HL-60/S4 treated with retinoic acid at 250 ng/mL for 4 days and 3 days (cell line): Measurements from ENCODE around the gene HOXA6.

ENCODE experiments used
- in situ Hi-C: fragments of 300-500 bp; cut with MboI; formaldehyde crosslinking; loops from 2 replicates; pipeline ENCODE4 v1.7.0; 2022; ENCODE audit warnings: low sequenced_read_pairs

HOXA6 gene

GRCh38 chr7:27141137-27141922 is 6.2 kb downstream of the HOXA6 start:
- in situ Hi-C loops: no loop called here

- in situ Hi-C loops: no loop called here
Observed at GRCh38 chr7:27140126-27140857, 7.3 kb downstream of the HOXA6 start.

- in situ Hi-C loops: no loop called here
Observed at GRCh38 chr7:27139334-27140125, 8.0 kb downstream of the HOXA6 start.

GRCh38 chr7:27138985-27139333 is 8.6 kb downstream of the HOXA6 start:
- in situ Hi-C loops: no loop called here

GRCh38 chr7:27138472-27138871 is 9.1 kb downstream of the HOXA6 start:
- in situ Hi-C loops: no loop called here

- in situ Hi-C loops: no loop called here
Observed at GRCh38 chr7:27137640-27138315, 9.8 kb downstream of the HOXA6 start.

- in situ Hi-C loops: no loop called here
Observed at GRCh38 chr7:27134392-27134791, 13.2 kb downstream of the HOXA6 start.

GRCh38 chr7:27133409-27134231 is 14.0 kb downstream of the HOXA6 start:
- in situ Hi-C loops: no loop called here

- in situ Hi-C loops: no loop called here
Observed at GRCh38 chr7:27132978-27133377, 14.6 kb downstream of the HOXA6 start.

GRCh38 chr7:27132214-27132613 is 15.4 kb downstream of the HOXA6 start:
- in situ Hi-C loops: no loop called here

GRCh38 chr7:27131390-27131819 is 16.2 kb downstream of the HOXA6 start:
- in situ Hi-C loops: no loop called here

- in situ Hi-C loops: no loop called here
Observed at GRCh38 chr7:27130540-27131389, 16.8 kb downstream of the HOXA6 start, which contains the start of gene HOXA4. Gene HOXA4, minus strand, starts transcription at chr7:27130757. Its CDS starts 24 bp downstream, at chr7:27130733.

- in situ Hi-C loops: no loop called here
Observed at GRCh38 chr7:27129729-27130539, 17.6 kb downstream of the HOXA6 start.

- in situ Hi-C loops: no loop called here
Observed at GRCh38 chr7:27128776-27129728, 18.5 kb downstream of the HOXA6 start.

- in situ Hi-C loops: no loop called here
Observed at GRCh38 chr7:27128034-27128433, 19.5 kb downstream of the HOXA6 start.

GRCh38 chr7:27126596-27127327 is 20.8 kb downstream of the HOXA6 start:
- in situ Hi-C loops: no loop called here
